Astrocyte of the spinal cord (primary cell): Measurements from ENCODE around the gene PIGH.

Experiments
- DNase-seq: peaks from one replicate; pipeline ENCODE4 v3.0.0; 2011; ENCODE audit warnings: low read depth, low spot score
- H3K4me3 ChIP-seq: 2 replicates; pipeline ENCODE4 v1.5.1; 2011; ENCODE audit warnings: low read depth, mild to moderate bottlenecking, low read length, moderate library complexity
- CTCF ChIP-seq: IDR thresholded peaks from 2 replicates; pipeline ENCODE4 v1.5.1; 2012; ENCODE audit warnings: low read depth, mild to moderate bottlenecking, low read length, inconsistent platforms
- in situ Hi-C: cut with HindIII; loops from 2 replicates; pipeline ENCODE4 v1.10.0; 2017; ENCODE audit warnings: low sequenced_read_pairs

Gene PIGH

GRCh38 chr14:67555518-67556090 lies 44.5 kb downstream of the PIGH start:
- H3K4me3 ChIP-seq: no peak overlapping the region
- in situ Hi-C loops: no loop called here
- no peak for TF ChIP-seq CTCF
- DNase-seq: no peak

- no peak for DNase-seq
- H3K4me3 ChIP-seq: no peak overlapping the region
- in situ Hi-C loops: no loop called here
- no peak for TF ChIP-seq CTCF
Measured at GRCh38 chr14:67554341-67554740, 45.7 kb downstream of the PIGH start.

- H3K4me3 ChIP-seq: no peak overlapping the region
- DNase-seq: no peak
- no peak for TF ChIP-seq CTCF
- in situ Hi-C loops: no loop called here
Measured at GRCh38 chr14:67553547-67553946, 46.5 kb downstream of the PIGH start.

GRCh38 chr14:67551940-67552339 lies 48.1 kb downstream of the PIGH start:
- in situ Hi-C loops: no loop called here
- TF ChIP-seq CTCF: no peak
- no peak for DNase-seq
- no peak overlapping the region for H3K4me3 ChIP-seq

- in situ Hi-C loops: no loop called here
Measured at GRCh38 chr14:67551123-67551522, 48.9 kb downstream of the PIGH start.

GRCh38 chr14:67549734-67550133 lies 50.3 kb downstream of the PIGH start:
- no peak for DNase-seq
- no peak for TF ChIP-seq CTCF
- in situ Hi-C loops: no loop called here
- no peak overlapping the region for H3K4me3 ChIP-seq

More at GRCh38 chr14:67551123-67551522, 48.9 kb downstream of the PIGH start:
- no peak for DNase-seq
- H3K4me3 ChIP-seq: no peak overlapping the region
- no peak for TF ChIP-seq CTCF

- DNase-seq: no peak
- TF ChIP-seq CTCF: no peak
- H3K4me3 ChIP-seq: no peak overlapping the region
- in situ Hi-C loops: no loop called here
Measured at GRCh38 chr14:67547224-67547780, 52.8 kb downstream of the PIGH start.
